GM12864 (cell line): Measurements from ENCODE around the gene CFAP20.
"Not testable (repeated sequence)": the region's sequence is repeated elsewhere in the genome, so short reads cannot be mapped to it uniquely, and the experiment has no call there.

Source experiments
- DNase-seq: peaks from one replicate; pipeline ENCODE4 v3.0.0-alpha.2; 2011; ENCODE audit warnings: low read depth
- H3K4me3 ChIP-seq: 2 replicates; pipeline ENCODE4 v1.5.1; 2011; ENCODE audit warnings: mild to moderate bottlenecking, low read depth, low read length, control low read depth
- CTCF ChIP-seq: IDR thresholded peaks from 2 replicates; pipeline ENCODE4 v1.5.1; 2011; ENCODE audit warnings: low read depth, mild to moderate bottlenecking, moderate library complexity, low read length, control low read depth, inconsistent platforms; ENCODE audit errors: missing control alignments

CFAP20 gene

GRCh38 chr16:58082381-58082780, 46.8 kb downstream of the CFAP20 start:
- DNase-seq: no peak
- H3K4me3 ChIP-seq: no peak overlapping the region
- TF ChIP-seq CTCF: no peak

- not testable (repeated sequence) for DNase-seq, H3K4me3 ChIP-seq
Observed at GRCh38 chr16:58080657-58081056, 48.5 kb downstream of the CFAP20 start.

GRCh38 chr16:58077796-58078195, 51.4 kb downstream of the CFAP20 start:
- no peak for TF ChIP-seq CTCF
- H3K4me3 ChIP-seq: no peak overlapping the region
- no peak for DNase-seq

GRCh38 chr16:58076514-58076913, 52.7 kb downstream of the CFAP20 start:
- TF ChIP-seq CTCF: no peak
- no peak overlapping the region for H3K4me3 ChIP-seq

GRCh38 chr16:58074657-58075056, 54.5 kb downstream of the CFAP20 start:
- no peak overlapping the region for H3K4me3 ChIP-seq
- DNase-seq: no peak
- TF ChIP-seq CTCF: no peak

More at GRCh38 chr16:58076514-58076913, 52.7 kb downstream of the CFAP20 start:
- DNase-seq: no peak

GRCh38 chr16:58073086-58073485, 56.1 kb downstream of the CFAP20 start:
- DNase-seq, H3K4me3 ChIP-seq: not testable (repeated sequence)

GRCh38 chr16:58072134-58072533, 57.0 kb downstream of the CFAP20 start:
- not testable (repeated sequence) for DNase-seq, H3K4me3 ChIP-seq

- no peak for DNase-seq
- TF ChIP-seq CTCF: no peak
- no peak overlapping the region for H3K4me3 ChIP-seq
Observed at GRCh38 chr16:58070585-58070984, 58.6 kb downstream of the CFAP20 start.
